Measurements from ENCODE around the gene NPHP4.
"Not testable (repeated sequence)": the region's sequence is repeated elsewhere in the genome, so short reads cannot be mapped to it uniquely, and the experiment has no call there.

The NPHP4 gene

GRCh38 chr1:5927506-5928370 is 64.5 kb downstream of the NPHP4 start:
- no peak for DNase-seq

GRCh38 chr1:5926686-5927435 is 65.4 kb downstream of the NPHP4 start:
- no peak for DNase-seq

- DNase-seq: not testable (repeated sequence)
Measured at GRCh38 chr1:5922700-5923330, 69.4 kb downstream of the NPHP4 start.

GRCh38 chr1:5921671-5922070 is 70.6 kb downstream of the NPHP4 start:
- no peak for DNase-seq

GRCh38 chr1:5921129-5921528 is 71.1 kb downstream of the NPHP4 start:
- no peak for DNase-seq

GRCh38 chr1:5920201-5920600 is 72.0 kb downstream of the NPHP4 start:
- DNase-seq: no peak

GRCh38 chr1:5918275-5918649 is 74.0 kb downstream of the NPHP4 start:
- DNase-seq: no peak

GRCh38 chr1:5917591-5918274 is 74.5 kb downstream of the NPHP4 start:
- no peak for DNase-seq

GRCh38 chr1:5917281-5917590 is 75.0 kb downstream of the NPHP4 start:
- DNase-seq: no peak

GRCh38 chr1:5916572-5917280 is 75.5 kb downstream of the NPHP4 start:
- DNase-seq: no peak

GRCh38 chr1:5915587-5916571 is 76.3 kb downstream of the NPHP4 start:
- no peak for DNase-seq

- no peak for DNase-seq
Measured at GRCh38 chr1:5914676-5915365, 77.4 kb downstream of the NPHP4 start.

- no peak for DNase-seq
Measured at GRCh38 chr1:5913876-5914275, 78.3 kb downstream of the NPHP4 start.

- DNase-seq: no peak
Measured at GRCh38 chr1:5913078-5913845, 79.0 kb downstream of the NPHP4 start.

GRCh38 chr1:5911871-5912271 is 80.4 kb downstream of the NPHP4 start:
- DNase-seq: no peak

- DNase-seq: no peak
Measured at GRCh38 chr1:5911157-5911556, 81.1 kb downstream of the NPHP4 start.

GRCh38 chr1:5910666-5911065 is 81.6 kb downstream of the NPHP4 start:
- DNase-seq: no peak

GRCh38 chr1:5910276-5910620 is 82.0 kb downstream of the NPHP4 start:
- no peak for DNase-seq

- no peak for DNase-seq
Measured at GRCh38 chr1:5909576-5910275, 82.5 kb downstream of the NPHP4 start.

Measured in activated CD8-positive, alpha-beta memory T cell treated with anti-CD3 and anti-CD28 coated beads, Interleukin-2, amount 50 U/mL, for 4 hours (primary cell).